T-helper 2 cell (primary cell): Measurements from ENCODE around the gene PDGFB.

Experiments used
- DNase-seq, 5 experiments: peaks; one replicate each; pipeline versions ENCODE4 v3.0.0 to v3.0.0-alpha.2; 2012 to 2022

The PDGFB gene

GRCh38 chr22:39276440-39277141 lies 31.8 kb upstream of the PDGFB start:
- DNase-seq, result no peak

DNA sequence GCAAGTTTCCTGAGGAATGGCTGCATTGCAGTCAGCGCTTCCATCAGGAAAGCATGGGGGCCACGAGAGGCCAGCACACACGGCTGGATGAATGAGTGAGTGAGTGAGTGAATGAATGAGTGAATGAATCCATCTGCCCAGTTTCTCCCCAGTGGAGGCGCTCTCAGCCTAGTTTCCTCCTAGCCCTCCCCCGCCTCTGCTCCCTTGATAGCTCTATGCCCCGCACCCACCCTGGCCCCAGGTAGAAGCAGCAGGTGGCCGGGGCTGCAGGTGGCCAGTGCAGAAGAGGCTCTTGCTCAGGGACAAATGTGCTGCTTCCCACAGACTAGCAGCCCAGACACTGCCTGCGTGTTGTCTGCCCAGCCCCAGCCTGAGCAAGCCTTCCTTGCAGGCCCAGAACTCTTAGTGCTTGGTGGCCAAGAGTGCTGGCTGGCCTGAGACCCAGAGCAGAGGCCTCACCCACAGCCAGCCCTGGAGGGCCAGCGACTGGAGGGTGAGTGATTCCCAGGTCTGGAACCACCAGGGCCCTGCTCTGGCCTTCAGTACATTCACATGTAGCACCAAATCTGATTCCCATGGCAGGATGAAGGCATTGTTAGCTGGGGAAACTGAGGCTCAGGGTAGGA lies 31.1 kb upstream of the PDGFB start:
- no peak for DNase-seq

- DNase-seq, result no peak
These were observed 29.4 kb upstream of the PDGFB start for GRCh38 chr22:39273950-39274887.

GRCh38 chr22:39270792-39271191 lies 26.0 kb upstream of the PDGFB start:
- no peak for DNase-seq

GRCh38 chr22:39270280-39270679 lies 25.5 kb upstream of the PDGFB start:
- DNase-seq, result no peak

- DNase-seq, result no peak
These were observed 24.5 kb upstream of the PDGFB start for GRCh38 chr22:39269095-39269790.

GRCh38 chr22:39268645-39269044 lies 23.9 kb upstream of the PDGFB start:
- no peak for DNase-seq

DNA sequence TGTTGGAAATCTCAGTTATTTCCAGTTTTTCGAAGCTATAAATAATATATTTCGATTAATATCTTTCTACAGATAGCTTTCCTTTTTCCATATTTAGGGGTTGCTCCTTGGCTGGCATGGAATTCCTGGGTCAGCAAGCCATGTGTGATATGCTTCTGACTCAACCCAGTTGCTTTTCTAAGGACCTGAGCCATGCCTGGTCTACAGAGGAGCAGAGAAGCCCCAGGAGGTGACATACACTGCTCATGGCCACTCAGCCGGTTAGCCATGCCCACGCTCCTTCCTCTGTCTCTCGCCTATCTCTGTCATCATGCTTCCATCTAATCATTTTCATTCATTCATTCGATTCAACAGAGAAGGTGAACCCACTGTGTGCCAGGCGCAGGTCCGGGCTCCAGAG lies 23.2 kb upstream of the PDGFB start:
- DNase-seq, result no peak

- DNase-seq, result peak in 1 of 5 experiments; percentile 72
These were observed 21.7 kb upstream of the PDGFB start for GRCh38 chr22:39266398-39267030.

- no peak for DNase-seq
These were observed 20.5 kb upstream of the PDGFB start for GRCh38 chr22:39265143-39265886.

- no peak for DNase-seq
These were observed 19.7 kb upstream of the PDGFB start for GRCh38 chr22:39264349-39265038.

- DNase-seq, result no peak
These were observed 19.0 kb upstream of the PDGFB start for GRCh38 chr22:39263626-39264348.

GRCh38 chr22:39259666-39260065 lies 14.9 kb upstream of the PDGFB start:
- no peak for DNase-seq

- no peak for DNase-seq
These were observed 13.2 kb upstream of the PDGFB start for GRCh38 chr22:39257901-39258475.

DNA sequence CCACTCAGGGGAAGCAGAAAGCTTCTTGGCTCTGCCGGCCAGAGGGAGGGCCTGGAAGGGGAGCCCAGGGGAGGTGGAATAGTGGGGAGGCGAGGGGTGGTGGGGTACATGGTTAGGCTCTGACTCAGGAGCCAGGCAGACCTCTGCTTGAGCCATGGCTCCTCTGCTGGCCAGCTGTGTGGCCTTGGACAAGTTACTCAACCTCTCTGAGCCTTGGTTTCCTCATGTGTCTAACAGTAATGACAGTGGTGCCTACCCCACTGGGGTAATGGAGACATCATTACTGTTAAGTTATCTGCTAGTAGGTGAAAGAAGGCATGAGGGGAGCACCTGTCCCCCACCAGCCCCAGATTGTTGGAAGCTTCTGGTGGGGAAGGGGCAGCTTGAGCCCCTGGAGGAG lies 12.2 kb upstream of the PDGFB start:
- no peak for DNase-seq

DNA sequence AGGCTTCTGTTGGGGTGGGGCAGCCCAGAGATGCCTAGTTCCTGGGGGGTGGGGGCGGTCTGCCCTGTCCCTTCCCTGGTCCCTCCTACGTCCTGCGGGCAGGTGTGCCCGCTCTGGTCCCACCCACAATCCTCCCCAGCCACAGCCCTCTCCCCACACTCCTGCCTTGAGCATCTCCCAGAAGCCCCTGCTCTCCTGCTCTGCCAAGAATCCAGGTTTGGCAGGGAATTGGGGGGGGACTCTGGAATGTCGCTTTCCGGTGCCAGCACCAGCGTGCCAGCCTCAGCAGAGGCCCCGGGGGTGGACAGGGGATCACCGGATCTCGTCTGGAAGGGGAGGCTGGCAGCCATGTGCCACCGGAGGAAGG lies 11.4 kb upstream of the PDGFB start:
- no peak for DNase-seq

- DNase-seq, result no peak
These were observed 10.8 kb upstream of the PDGFB start for GRCh38 chr22:39255449-39256185.

DNA sequence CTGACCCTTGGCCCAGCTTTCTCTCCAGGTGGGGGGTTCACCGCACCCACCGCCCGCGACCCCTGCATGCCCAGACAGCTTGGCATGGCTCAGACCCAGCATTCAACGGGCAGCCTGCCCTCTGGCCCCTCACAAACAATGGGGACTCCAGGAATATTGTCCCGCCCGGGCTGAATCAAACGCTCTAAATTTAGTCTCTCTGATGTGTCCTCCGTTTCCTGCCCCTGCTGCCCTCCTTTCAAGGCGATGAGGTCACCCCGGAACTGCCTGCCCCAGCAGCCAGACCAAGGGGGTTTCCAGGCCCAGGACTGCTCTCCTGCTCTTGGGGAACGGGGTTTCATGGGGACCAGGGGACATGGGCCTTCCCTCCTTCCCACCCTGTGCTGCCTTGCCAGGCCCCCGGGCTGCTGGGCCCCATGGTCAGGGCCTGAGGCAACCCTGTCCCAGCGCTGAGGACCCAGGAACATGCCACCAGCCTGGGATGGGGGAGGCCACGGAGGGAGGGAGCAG lies 10.1 kb upstream of the PDGFB start:
- DNase-seq, result peak in 2 of 5 experiments; percentile 35 to 62

DNA sequence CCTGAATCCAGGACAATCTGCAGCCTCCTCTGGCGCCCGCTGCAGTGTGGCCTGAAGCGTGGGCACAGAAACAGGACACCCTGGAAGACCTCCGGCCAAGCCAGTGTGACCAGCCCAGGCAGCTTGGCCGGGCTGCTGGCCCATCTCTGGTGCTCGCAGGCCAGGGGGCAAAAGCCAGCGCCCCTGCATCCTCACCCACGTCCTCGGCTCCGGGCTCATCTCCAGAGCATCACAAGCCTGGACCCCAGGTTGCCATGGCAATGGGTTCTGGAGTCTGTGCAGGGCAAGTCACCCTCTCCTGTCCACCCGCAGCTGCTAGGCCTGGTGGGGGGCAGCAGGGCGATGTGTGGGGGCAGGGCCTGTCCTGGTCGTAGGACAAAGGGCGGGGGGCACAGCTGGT lies 9.3 kb upstream of the PDGFB start:
- DNase-seq, result no peak
